K562 (cell line): ENCODE data around the gene SAMD3. TPM values are rescaled to one million over a fixed set of nuclear protein-coding genes. Genes with fewer than 3 reads are reported as not detected.

Experiments
- ATAC-seq: fragments of 200-7000 bp; cut with Tn5 transposase; 3 replicates; pipeline ENCODE4 v1.9.1; 2020; ENCODE audit warnings: moderate library complexity
- BruUV-seq: library from RNA; stranded (reverse); fragments of 400-500 nt; replicated peaks from 2 replicates; lab custom pipeline; 2021; lab: Mats Ljungman, UMichigan
- CTCF ChIA-PET: fragments of 300-600 bp; formaldehyde crosslinking; extraction: SDS; loops from one replicate; lab custom pipeline; 2021; ENCODE audit warnings: low intra/inter-chr PET ratio; lab: Yijun Ruan, JAX
- POLR2A ChIA-PET: fragments of 300-600, 350-650 bp; sonication (Branson Sonifier 250); formaldehyde crosslinking; extraction: SDS; loops from one replicate; lab custom pipeline; 2021; ENCODE audit warnings: antibody characterized with exemption, inconsistent platforms; lab: Yijun Ruan, JAX
- DNase-seq, 4 experiments: peaks; one replicate each; pipeline versions ENCODE4 v3.0.0 to v3.0.0-alpha.2; 2011 to 2018; ENCODE audit warnings: low spot score in 3 of 4, mixed read lengths in 3 of 4; ENCODE audit errors: extremely low read depth in 1 of 4
- FAIRE-seq: peaks from 2 replicates; lab custom pipeline; 2011; peaks lifted over from hg19 to GRCh38; lab: Jason Lieb, UNC
- H2AFZ ChIP-seq: 2 replicates; pipeline ENCODE4 v1.6.0; 2011; ENCODE audit warnings: low read depth, low read length, control low read depth, inconsistent platforms
- H3K27ac ChIP-seq: fragments of 200-600 bp; 3 replicates; pipeline ENCODE4 v1.8.0; 2011; ENCODE audit warnings: low read depth, mild to moderate bottlenecking, control low read depth, inconsistent platforms, low read length, moderate library complexity, mixed read lengths; ENCODE audit errors: extremely low read depth
- H3K27me3 ChIP-seq, 2 experiments: fragments of 300-600 bp in 1 of 2; 2 replicates in 1 of 2; 3 replicates in 1 of 2; pipeline versions ENCODE4 v1.6.0 to v1.8.0; 2011; ENCODE audit warnings: inconsistent platforms in 2 of 2, low read length in 2 of 2, mild to moderate bottlenecking in 1 of 2, mixed read lengths in 1 of 2, moderate library complexity in 1 of 2; ENCODE audit not compliant: control insufficient read depth in 2 of 2, insufficient read depth in 2 of 2
- H3K36me3 ChIP-seq: fragments of 300-600 bp; 3 replicates; pipeline ENCODE4 v1.8.0; 2011; ENCODE audit warnings: mild to moderate bottlenecking, low read length, inconsistent platforms; ENCODE audit not compliant: control insufficient read depth, insufficient read depth
- H3K4me1 ChIP-seq, 2 experiments: fragments of 200-600 bp in 1 of 2; replicated peaks in 1 of 2; 2 replicates in 1 of 2; 3 replicates in 1 of 2; pipeline versions ENCODE4 v1.5.1 to v1.8.0; 2011; ENCODE audit warnings: inconsistent platforms in 2 of 2, low read length in 2 of 2, mild to moderate bottlenecking in 1 of 2, mixed read lengths in 1 of 2, moderate library complexity in 1 of 2; ENCODE audit not compliant: control insufficient read depth in 2 of 2, insufficient read depth in 2 of 2
- H3K4me2 ChIP-seq: 2 replicates; pipeline ENCODE4 v1.6.1; 2011; ENCODE audit warnings: low read length, control low read depth, inconsistent platforms, mixed read lengths; ENCODE audit not compliant: insufficient read depth
- H3K4me3 ChIP-seq: fragments of 200-600 bp; sonication (generic), shearing (Covaris generic); 2 replicates; pipeline ENCODE4 v1.5.1; 2016; ENCODE audit warnings: control low read depth, inconsistent platforms
- H3K79me2 ChIP-seq: fragments of 200-600 bp; 3 replicates; pipeline ENCODE4 v1.8.0; 2011; ENCODE audit warnings: low read length, inconsistent platforms; ENCODE audit not compliant: control insufficient read depth, insufficient read depth
- H3K9ac ChIP-seq, 2 experiments: 2 replicates each; pipeline versions ENCODE4 v1.6.0 to v1.6.1; 2011; ENCODE audit warnings: low read depth in 2 of 2, low read length in 2 of 2, control low read depth in 1 of 2, inconsistent platforms in 1 of 2, mild to moderate bottlenecking in 1 of 2, mixed read lengths in 1 of 2; ENCODE audit not compliant: insufficient read depth in 1 of 2
- H3K9me1 ChIP-seq: one replicate; pipeline ENCODE4 v1.6.0; 2011; ENCODE audit warnings: inconsistent platforms, mild to moderate bottlenecking, low read length, moderate library complexity; ENCODE audit not compliant: control insufficient read depth, insufficient read depth
- H3K9me3 ChIP-seq: replicated peaks from 2 replicates; pipeline ENCODE4 v1.5.1; 2011; ENCODE audit warnings: low read depth, low read length, inconsistent platforms; ENCODE audit not compliant: control insufficient read depth, insufficient read depth
- H4K20me1 ChIP-seq: replicated peaks from 2 replicates; pipeline ENCODE4 v1.6.1; 2011; ENCODE audit warnings: low read length, inconsistent platforms, mixed read lengths; ENCODE audit not compliant: control insufficient read depth, insufficient read depth
- ARNT ChIP-seq, 2 experiments: fragments of 450-650 bp; IDR thresholded peaks; 2 replicates each; pipeline ENCODE4 v1.6.1; 2016; ENCODE audit warnings: mild to moderate bottlenecking in 1 of 2
- DNMT1 ChIP-seq: fragments of 450-650 bp; IDR thresholded peaks from 2 replicates; pipeline ENCODE4 v1.6.1; 2016; ENCODE audit warnings: antibody characterized with exemption, mild to moderate bottlenecking
- ELF4 ChIP-seq: fragments of 450-650 bp; formaldehyde crosslinking; IDR thresholded peaks from 2 replicates; pipeline ENCODE4 v1.4.0; 2022; ENCODE audit warnings: missing genetic modification characterization
- ESRRA ChIP-seq: fragments of 450-650 bp; IDR thresholded peaks from 2 replicates; pipeline ENCODE4 v1.6.1; 2014; ENCODE audit warnings: low read depth, mild to moderate bottlenecking, moderate library complexity, borderline replicate concordance
- ESRRB ChIP-seq: fragments of 250-450 bp; sonication (Bioruptor Pico); IDR thresholded peaks from 2 replicates; pipeline ENCODE4 v1.5.0; 2020; ENCODE audit warnings: mild to moderate bottlenecking, moderate library complexity, borderline replicate concordance
- FOXK2 ChIP-seq, 2 experiments: fragments of 450-650 bp; IDR thresholded peaks in 1 of 2; conservative IDR thresholded peaks in 1 of 2; 2 replicates each; pipeline ENCODE4 v1.6.1; 2016; ENCODE audit warnings: low read depth in 2 of 2, mild to moderate bottlenecking in 1 of 2
- GATAD2A ChIP-seq: fragments of 450-650 bp; IDR thresholded peaks from 2 replicates; pipeline ENCODE4 v1.6.1; 2017
- HDAC3 ChIP-seq: fragments of 450-650 bp; IDR thresholded peaks from 2 replicates; pipeline ENCODE4 v1.6.1; 2018; ENCODE audit warnings: borderline replicate concordance, mild to moderate bottlenecking, moderate library complexity; ENCODE audit not compliant: partially characterized antibody
- MCM7 ChIP-seq, 2 experiments: fragments of 450-650 bp; IDR thresholded peaks; 2 replicates each; pipeline ENCODE4 v1.6.1; 2016 to 2018
- NEUROD1 ChIP-seq: fragments of 150-350 bp; IDR thresholded peaks from 2 replicates; pipeline ENCODE4 v1.6.1; 2014; ENCODE audit warnings: borderline replicate concordance, low read length, low read depth; ENCODE audit not compliant: partially characterized antibody
- PPARD ChIP-seq: fragments of 250-450 bp; sonication (Bioruptor Pico); IDR thresholded peaks from 2 replicates; pipeline ENCODE4 v1.8.0; 2022; ENCODE audit warnings: inconsistent platforms, mild to moderate bottlenecking, moderate library complexity
- ZNF175 ChIP-seq: fragments of 200-800 bp; sonication (Bioruptor generic); IDR thresholded peaks from 2 replicates; pipeline ENCODE4 v1.6.1; 2016; ENCODE audit warnings: low read depth, mild to moderate bottlenecking, missing genetic modification characterization, missing compliant biosample characterization
- ZNF24 ChIP-seq: fragments of 450-650 bp; IDR thresholded peaks from 2 replicates; pipeline ENCODE4 v1.6.1; 2016
- ZNF436 ChIP-seq: fragments of 250-450, 450-650 bp; sonication (Bioruptor Pico); formaldehyde crosslinking; IDR thresholded peaks from 2 replicates; pipeline ENCODE4 v1.7.0; 2020; ENCODE audit warnings: mild to moderate bottlenecking
- ZNF780A ChIP-seq: fragments of 250-450 bp; sonication (Bioruptor Pico); IDR thresholded peaks from 2 replicates; pipeline ENCODE4 v1.5.0; 2021; ENCODE audit warnings: mild to moderate bottlenecking
- WGBS: fragments of 100-300 bp; shearing (Covaris generic); methylation state at CpG from one replicate; pipeline ENCODE4 v1.1.6; 2016; ENCODE audit warnings: low coverage, mixed read lengths; ENCODE audit not compliant: insufficient coverage; ENCODE audit errors: missing lambda C conversion rate; 5-methylcytosine and 5-hydroxymethylcytosine counted together
- in situ Hi-C: fragments of 300-500 bp; cut with MboI; formaldehyde crosslinking; loops from 4 replicates; pipeline ENCODE4 v1.15.0; 2018; ENCODE audit warnings: inconsistent platforms, mixed read lengths
- intact Hi-C: fragments of 100-400 bp; cut with micrococcal nuclease; formaldehyde crosslinking; loops from 2 replicates; pipeline ENCODE4 v1.14.2; 2022
- polyA plus RNA-seq, 8 experiments: library from polyadenylated mRNA; depleted of rRNA in 4 of 8; stranded (reverse) in 5 of 8; unstranded in 3 of 8; fragments of >200 nt; fragmentation: Nextera tagmentation in 2 of 8; fragmentation: Illumina TruSeq in 1 of 8; extraction: Ambion mirVana in 2 of 8; extraction: Trizol in 1 of 8; gene quantifications; 2 replicates each; pipeline versions ENCODE4 v1.2.1 to v1.2.3, GENCODE V29; 2011 to 2014; ENCODE audit warnings: inconsistent platforms in 1 of 8, missing spikeins in 1 of 8
- total RNA-seq, 7 experiments: library from RNA; depleted of rRNA in 6 of 7; stranded (reverse); fragments of >200 nt in 6 of 7; fragmentation: Illumina TruSeq in 2 of 7; extraction: Trizol in 2 of 7; gene quantifications; 2 replicates each; pipeline versions ENCODE4 v1.2.1 to v1.2.3, GENCODE V29; 2011 to 2021; ENCODE audit warnings: low replicate concordance in 1 of 7
- TF ChIP-seq, protein P1 (sequence below): sonication (generic); formaldehyde crosslinking; IDR thresholded peaks from 2 replicates; pipeline ENCODE4 v1.8.1; 2023; ENCODE audit warnings: missing genetic modification reagents, mild to moderate bottlenecking, borderline replicate concordance
- TF ChIP-seq, protein P2 (sequence below), 2 experiments: fragments of 450-650 bp in 1 of 2; sonication (generic) in 1 of 2; formaldehyde crosslinking in 1 of 2; IDR thresholded peaks in 1 of 2; conservative IDR thresholded peaks in 1 of 2; 2 replicates each; pipeline versions ENCODE4 v1.6.1 to v1.8.1; 2016 to 2023; ENCODE audit warnings: mild to moderate bottlenecking in 2 of 2, moderate library complexity in 2 of 2, inconsistent platforms in 1 of 2, missing genetic modification reagents in 1 of 2

Gene SAMD3
- total and polyA plus RNA-seq, 9 of the 15 experiments (the other 6 are each of a cell fraction or from before 2014, with no cell fraction given), result 0.03 to 0.21 (median 0.18) TPM; not detected in 5

DNA sequence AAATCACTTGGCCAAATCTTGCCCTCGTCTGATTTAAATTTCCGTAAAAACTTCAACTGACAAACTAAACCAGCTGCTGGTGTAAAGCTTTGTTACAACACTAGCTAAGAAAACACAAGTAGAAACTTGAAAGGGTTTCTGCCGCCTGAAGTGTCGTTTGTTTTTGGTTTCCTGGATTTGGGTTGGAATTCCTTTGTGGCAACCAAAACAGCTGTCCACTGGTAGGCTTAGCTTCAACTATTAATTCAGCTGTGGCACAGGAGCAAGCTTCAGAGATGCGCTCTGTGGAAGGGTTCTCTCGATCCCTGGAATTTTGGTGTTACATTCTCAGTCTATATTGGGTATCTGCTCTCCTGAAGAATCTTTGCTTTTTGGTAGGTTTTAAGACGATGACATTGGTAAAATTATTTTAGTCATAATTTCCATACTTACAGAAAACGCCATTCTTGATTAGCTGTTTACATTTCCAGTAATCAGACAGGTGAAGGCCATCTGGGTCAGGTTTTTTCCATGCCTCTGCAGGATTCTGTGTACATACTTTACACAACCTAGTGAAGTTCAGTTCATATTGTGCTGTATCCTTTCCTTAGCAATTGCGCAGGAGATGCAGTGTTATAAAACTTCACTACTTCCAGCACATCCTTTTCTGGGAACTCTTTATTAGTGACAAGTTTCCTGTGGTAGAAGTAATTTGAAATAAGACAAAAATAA lies 29.9 kb upstream of the SAMD3 start:
- no peak for ATAC-seq
- POLR2A ChIA-PET, result interaction anchor here (1.1 kb wide), 1 partner anchor 7 kb away, joined by 3 read pairs; no protein-coding TSS in a partner anchor
- no peak for DNase-seq

More for the DNA sequence above, 29.9 kb upstream of the SAMD3 start:
- in situ Hi-C loops, result no loop called here
- H3K4me3 ChIP-seq, result no peak overlapping the region
- H3K27ac ChIP-seq, result no peak overlapping the region
- 0% methylated on average over 9 of the region's 9 CpGs for WGBS
- H3K27me3 ChIP-seq, result no peaks in the 10 kb centered on the region
- H2AFZ ChIP-seq, result no peak overlapping the region
- TF ChIP-seq ZNF780A (CRISPR knock-in tag), result no peak
- TF ChIP-seq ESRRA, result no peak
- TF ChIP-seq ZNF175 (CRISPR knock-in tag), result no peak
- no peak for TF ChIP-seq GATAD2A
- TF ChIP-seq ZNF436 (CRISPR knock-in tag), result no peak
- TF ChIP-seq, protein P1, sequence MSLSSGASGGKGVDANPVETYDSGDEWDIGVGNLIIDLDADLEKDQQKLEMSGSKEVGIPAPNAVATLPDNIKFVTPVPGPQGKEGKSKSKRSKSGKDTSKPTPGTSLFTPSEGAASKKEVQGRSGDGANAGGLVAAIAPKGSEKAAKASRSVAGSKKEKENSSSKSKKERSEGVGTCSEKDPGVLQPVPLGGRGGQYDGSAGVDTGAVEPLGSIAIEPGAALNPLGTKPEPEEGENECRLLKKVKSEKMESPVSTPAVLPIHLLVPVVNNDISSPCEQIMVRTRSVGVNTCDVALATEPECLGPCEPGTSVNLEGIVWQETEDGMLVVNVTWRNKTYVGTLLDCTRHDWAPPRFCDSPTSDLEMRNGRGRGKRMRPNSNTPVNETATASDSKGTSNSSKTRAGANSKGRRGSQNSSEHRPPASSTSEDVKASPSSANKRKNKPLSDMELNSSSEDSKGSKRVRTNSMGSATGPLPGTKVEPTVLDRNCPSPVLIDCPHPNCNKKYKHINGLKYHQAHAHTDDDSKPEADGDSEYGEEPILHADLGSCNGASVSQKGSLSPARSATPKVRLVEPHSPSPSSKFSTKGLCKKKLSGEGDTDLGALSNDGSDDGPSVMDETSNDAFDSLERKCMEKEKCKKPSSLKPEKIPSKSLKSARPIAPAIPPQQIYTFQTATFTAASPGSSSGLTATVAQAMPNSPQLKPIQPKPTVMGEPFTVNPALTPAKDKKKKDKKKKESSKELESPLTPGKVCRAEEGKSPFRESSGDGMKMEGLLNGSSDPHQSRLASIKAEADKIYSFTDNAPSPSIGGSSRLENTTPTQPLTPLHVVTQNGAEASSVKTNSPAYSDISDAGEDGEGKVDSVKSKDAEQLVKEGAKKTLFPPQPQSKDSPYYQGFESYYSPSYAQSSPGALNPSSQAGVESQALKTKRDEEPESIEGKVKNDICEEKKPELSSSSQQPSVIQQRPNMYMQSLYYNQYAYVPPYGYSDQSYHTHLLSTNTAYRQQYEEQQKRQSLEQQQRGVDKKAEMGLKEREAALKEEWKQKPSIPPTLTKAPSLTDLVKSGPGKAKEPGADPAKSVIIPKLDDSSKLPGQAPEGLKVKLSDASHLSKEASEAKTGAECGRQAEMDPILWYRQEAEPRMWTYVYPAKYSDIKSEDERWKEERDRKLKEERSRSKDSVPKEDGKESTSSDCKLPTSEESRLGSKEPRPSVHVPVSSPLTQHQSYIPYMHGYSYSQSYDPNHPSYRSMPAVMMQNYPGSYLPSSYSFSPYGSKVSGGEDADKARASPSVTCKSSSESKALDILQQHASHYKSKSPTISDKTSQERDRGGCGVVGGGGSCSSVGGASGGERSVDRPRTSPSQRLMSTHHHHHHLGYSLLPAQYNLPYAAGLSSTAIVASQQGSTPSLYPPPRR (CRISPR knock-in tag), result no peak
- no peak for TF ChIP-seq NEUROD1
- TF ChIP-seq ARNT (IDR thresholded peaks at IDR 0.05), result no peak
- no peak for TF ChIP-seq HDAC3
- no peak for TF ChIP-seq ZNF24
- TF ChIP-seq, protein P2, sequence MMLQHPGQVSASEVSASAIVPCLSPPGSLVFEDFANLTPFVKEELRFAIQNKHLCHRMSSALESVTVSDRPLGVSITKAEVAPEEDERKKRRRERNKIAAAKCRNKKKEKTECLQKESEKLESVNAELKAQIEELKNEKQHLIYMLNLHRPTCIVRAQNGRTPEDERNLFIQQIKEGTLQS (IDR thresholded peaks at IDR 0.05), result no peak
- TF ChIP-seq, protein P2 (CRISPR knock-in tag; conservative IDR thresholded peaks at IDR 0.05), result no peak
- no peak for TF ChIP-seq DNMT1
- no peak for TF ChIP-seq PPARD (CRISPR knock-in tag)
- no peak for TF ChIP-seq MCM7 (IDR thresholded peaks at IDR 0.05)
- TF ChIP-seq ELF4, result no peak
- no peak for TF ChIP-seq ESRRB (CRISPR knock-in tag)
- no peak for TF ChIP-seq FOXK2 (conservative IDR thresholded peaks at IDR 0.05 in 1 of 2, IDR thresholded peaks at IDR 0.05 in 1 of 2; ENCODE audit: low read depth in 2 of 2)
- TF ChIP-seq, all 486 proteins: peak for 0
- FAIRE-seq, result no peak
- Histone ChIP-seq H3K79me2 (no peaks in the 10 kb centered on the region), H3K9me1 (no peaks in the 10 kb centered on the region), H3K4me2 (no peak overlapping the region), H3K36me3 (no peaks in the 10 kb centered on the region), H3K9ac (no peak overlapping the region), H3K4me1 (no peaks in the 10 kb centered on the region), H4K20me1 (no peaks in the 10 kb centered on the region), H3K9me3 (no peaks in the 10 kb centered on the region)
- CTCF ChIA-PET, result no interaction called here
- no TSS peak for BruUV-seq
- intact Hi-C loops, result no loop called here
